Fibroblast of lung (primary cell): ENCODE measurements around the gene HIPK2.

ENCODE experiments used
- EZH2 ChIP-seq: IDR thresholded peaks from 2 replicates; pipeline ENCODE4 v1.5.1; 2012; ENCODE audit warnings: low read length, control low read depth, mild to moderate bottlenecking; ENCODE audit errors: missing control alignments
- TF ChIP-seq, protein P1 (sequence below), 2 donors: IDR thresholded peaks in 1 of 2; conservative IDR thresholded peaks in 1 of 2; 1 replicate in 1 of 2; 2 replicates in 1 of 2; pipeline ENCODE4 v1.5.1; 2011 to 2012; ENCODE audit warnings: low read length in 2 of 2, control low read depth in 1 of 2, inconsistent platforms in 1 of 2, low read depth in 1 of 2, mild to moderate bottlenecking in 1 of 2

DNA sequence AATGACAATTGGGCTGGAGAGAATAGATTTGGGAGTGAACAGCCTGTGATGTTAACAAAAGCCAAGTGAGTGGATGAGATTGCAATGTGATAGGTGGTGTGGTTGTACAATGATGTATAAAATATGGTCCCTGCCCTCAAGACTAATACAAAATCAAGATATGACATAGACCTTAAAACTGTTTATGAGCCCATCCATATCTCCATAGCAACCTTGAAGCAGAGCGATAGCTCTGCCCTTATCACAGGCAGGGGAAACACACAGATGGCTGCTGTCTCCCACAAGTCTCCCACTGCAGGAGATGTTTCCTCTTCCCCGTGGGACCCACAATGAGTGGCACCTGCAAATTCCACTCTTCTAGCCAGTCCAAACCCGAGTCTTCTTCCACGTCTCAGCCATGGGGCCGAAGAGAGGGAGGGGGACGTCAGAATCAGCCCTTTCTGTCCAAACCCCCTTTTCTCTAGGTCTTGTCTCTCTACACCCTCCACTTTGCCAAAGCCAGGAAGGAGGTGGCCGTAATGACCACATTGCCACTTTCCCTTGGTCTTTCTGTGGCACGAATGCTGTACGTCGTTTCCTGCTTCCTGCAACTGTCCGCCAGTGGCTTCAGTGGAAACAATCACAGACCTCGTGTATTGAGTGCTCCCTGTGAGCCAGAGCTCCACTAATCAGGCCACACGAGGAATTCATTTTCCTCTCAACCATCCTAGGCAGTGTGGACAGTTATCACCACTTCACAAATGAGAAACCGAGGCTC is 43.7 kb upstream of the HIPK2 start:
- TF ChIP-seq, protein P1, sequence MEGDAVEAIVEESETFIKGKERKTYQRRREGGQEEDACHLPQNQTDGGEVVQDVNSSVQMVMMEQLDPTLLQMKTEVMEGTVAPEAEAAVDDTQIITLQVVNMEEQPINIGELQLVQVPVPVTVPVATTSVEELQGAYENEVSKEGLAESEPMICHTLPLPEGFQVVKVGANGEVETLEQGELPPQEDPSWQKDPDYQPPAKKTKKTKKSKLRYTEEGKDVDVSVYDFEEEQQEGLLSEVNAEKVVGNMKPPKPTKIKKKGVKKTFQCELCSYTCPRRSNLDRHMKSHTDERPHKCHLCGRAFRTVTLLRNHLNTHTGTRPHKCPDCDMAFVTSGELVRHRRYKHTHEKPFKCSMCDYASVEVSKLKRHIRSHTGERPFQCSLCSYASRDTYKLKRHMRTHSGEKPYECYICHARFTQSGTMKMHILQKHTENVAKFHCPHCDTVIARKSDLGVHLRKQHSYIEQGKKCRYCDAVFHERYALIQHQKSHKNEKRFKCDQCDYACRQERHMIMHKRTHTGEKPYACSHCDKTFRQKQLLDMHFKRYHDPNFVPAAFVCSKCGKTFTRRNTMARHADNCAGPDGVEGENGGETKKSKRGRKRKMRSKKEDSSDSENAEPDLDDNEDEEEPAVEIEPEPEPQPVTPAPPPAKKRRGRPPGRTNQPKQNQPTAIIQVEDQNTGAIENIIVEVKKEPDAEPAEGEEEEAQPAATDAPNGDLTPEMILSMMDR (conservative IDR thresholded peaks at IDR 0.05 in 1 of 2, IDR thresholded peaks at IDR 0.05 in 1 of 2; ENCODE audit: low read depth in 1 of 2, low read length in 2 of 2): no peak
- no peak for TF ChIP-seq EZH2
